MM.1S (cell line): ENCODE data around the gene S100A4.

Experiments
- CTCF ChIP-seq: fragments of 300-600 bp; sonication (generic); IDR thresholded peaks from 2 replicates; pipeline ENCODE4 v1.5.1; 2016; ENCODE audit warnings: antibody characterized with exemption, low read length, mixed read lengths
- EZH2 ChIP-seq: fragments of 300-600 bp; sonication (generic); optimal IDR thresholded peaks from 2 replicates; pipeline ENCODE3; 2017; ENCODE audit warnings: low read depth, mild to moderate bottlenecking, antibody characterized with exemption, low read length, mixed read lengths
- EZH2phosphoT487 ChIP-seq: fragments of 300-600 bp; sonication (generic); IDR thresholded peaks from 2 replicates; pipeline ENCODE4 v1.6.1; 2018; ENCODE audit warnings: antibody characterized with exemption, low read length

GRCh38 chr1:153536012-153536670 lies 9.5 kb downstream of the S100A4 start:
- TF ChIP-seq CTCF (no peak), EZH2 (no peak), EZH2phosphoT487 (no peak)
